AG09309 (cell line): Measurements from ENCODE around the gene ORC1.
A peak's percentile ranks its signal among the peaks of the same experiment; 100 is the strongest.

Experiments
- DNase-seq: peaks from one replicate; pipeline ENCODE4 v3.0.0-alpha.2; 2010; ENCODE audit warnings: low read depth
- H3K4me3 ChIP-seq: 2 replicates; pipeline ENCODE4 v1.5.1; 2011; ENCODE audit warnings: mild to moderate bottlenecking, low read depth, low read length, moderate library complexity; ENCODE audit not compliant: control insufficient read depth
- TF ChIP-seq, protein P1 (sequence below): IDR thresholded peaks from 2 replicates; pipeline ENCODE4 v1.5.1; 2011; ENCODE audit warnings: mild to moderate bottlenecking, low read depth, low read length, inconsistent platforms; ENCODE audit not compliant: insufficient read depth, control insufficient read depth; ENCODE audit errors: missing control alignments

ORC1 gene

DNA sequence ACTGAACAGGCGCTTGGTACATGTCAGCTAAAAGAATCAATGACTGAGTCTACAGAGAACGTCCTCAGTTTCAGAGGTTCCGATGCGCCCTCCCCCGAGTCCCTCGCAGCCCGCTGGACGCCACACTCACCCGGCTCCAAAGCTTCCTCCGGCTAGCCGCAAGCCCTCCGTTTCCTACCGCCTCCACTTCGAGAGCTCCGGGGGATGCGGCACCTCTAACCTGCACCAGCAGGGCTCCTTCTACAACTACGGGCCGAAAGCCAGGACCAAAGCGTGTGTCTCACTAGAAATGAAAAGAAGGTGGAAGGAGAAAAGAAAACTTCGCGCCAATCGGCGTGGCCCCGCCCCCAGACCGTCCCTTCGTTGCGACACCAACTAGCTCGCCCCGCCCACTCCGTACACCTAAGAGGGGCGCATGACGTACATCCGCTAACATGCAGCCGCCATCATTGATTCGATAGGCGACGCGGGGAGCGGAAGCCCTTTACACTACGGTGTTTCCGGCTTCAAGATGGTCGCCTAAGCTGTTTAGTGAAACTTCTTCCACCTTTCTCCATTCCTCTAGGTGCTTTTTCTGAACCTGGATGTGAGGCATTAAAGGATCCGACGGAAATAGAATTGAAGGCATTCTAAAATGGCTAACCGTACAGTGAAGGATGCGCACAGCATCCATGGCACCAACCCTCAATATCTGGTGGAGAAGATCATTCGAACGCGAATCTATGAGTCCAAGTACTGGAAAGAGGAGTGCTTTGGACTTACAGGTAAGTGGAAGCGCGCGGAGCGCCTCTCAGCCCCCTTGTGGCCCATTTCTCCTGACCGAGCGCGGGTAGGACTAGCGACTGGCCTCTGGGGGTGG is at the start of gene ORC1, which contains the start of gene PRPF38A:
ORC1 (minus strand) TSS at position 308 of the 859 bp plus-strand sequence. CDS start 2,200 bp downstream, outside the sequence.
PRPF38A (plus strand) TSS at position 487 of the 859 bp plus-strand sequence; CDS start at position 635, 148 bp downstream.
- H3K4me3 ChIP-seq, result peak within 1 kb of the TSS; percentile 84
- TF ChIP-seq, protein P1, sequence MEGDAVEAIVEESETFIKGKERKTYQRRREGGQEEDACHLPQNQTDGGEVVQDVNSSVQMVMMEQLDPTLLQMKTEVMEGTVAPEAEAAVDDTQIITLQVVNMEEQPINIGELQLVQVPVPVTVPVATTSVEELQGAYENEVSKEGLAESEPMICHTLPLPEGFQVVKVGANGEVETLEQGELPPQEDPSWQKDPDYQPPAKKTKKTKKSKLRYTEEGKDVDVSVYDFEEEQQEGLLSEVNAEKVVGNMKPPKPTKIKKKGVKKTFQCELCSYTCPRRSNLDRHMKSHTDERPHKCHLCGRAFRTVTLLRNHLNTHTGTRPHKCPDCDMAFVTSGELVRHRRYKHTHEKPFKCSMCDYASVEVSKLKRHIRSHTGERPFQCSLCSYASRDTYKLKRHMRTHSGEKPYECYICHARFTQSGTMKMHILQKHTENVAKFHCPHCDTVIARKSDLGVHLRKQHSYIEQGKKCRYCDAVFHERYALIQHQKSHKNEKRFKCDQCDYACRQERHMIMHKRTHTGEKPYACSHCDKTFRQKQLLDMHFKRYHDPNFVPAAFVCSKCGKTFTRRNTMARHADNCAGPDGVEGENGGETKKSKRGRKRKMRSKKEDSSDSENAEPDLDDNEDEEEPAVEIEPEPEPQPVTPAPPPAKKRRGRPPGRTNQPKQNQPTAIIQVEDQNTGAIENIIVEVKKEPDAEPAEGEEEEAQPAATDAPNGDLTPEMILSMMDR, result peak; percentile 63
- DNase-seq, result peak; percentile 82

DNA sequence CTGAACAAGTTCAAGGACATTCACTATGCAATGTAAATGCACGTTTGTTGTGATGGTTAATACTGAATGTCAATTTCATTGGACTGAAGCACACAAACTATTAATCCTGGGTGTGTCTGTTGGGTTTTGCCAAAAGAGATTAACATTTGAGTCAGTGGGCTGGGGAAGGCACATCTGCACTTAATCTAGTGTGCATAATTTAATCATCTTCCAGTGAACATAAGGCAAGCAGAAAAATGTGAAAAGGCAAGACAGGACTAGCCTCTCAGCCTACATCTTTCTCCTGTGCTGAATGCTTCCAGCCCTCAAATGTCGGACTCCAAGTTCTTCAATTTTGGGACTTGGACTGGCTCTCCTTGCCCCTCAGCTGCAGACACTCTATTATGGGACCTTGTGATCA is 40.2 kb upstream of the ORC1 start:
- DNase-seq, result no peak
- TF ChIP-seq, protein P1, result no peak
- no peak overlapping the region for H3K4me3 ChIP-seq

DNA sequence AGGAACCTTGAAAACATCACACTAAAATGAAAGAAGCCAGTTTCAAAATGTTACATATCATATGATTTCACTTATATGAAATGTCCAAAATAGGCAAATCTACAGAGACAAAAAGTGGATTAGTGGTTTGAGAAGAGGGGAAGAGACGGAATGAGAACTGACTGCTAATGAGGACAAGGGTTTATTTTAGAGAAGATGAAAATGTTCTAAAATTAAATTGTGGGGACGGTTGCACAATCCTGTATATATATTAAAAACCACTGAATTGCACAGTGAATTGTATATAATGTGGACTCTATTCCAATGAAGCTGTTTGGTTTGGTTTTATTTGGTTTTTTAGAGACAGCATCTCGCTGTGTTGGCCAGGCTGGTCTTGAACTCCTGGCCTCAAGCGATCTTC is 35.8 kb upstream of the ORC1 start:
- H3K4me3 ChIP-seq, result no peak overlapping the region
- DNase-seq, result no peak
- TF ChIP-seq, protein P1, result no peak

DNA sequence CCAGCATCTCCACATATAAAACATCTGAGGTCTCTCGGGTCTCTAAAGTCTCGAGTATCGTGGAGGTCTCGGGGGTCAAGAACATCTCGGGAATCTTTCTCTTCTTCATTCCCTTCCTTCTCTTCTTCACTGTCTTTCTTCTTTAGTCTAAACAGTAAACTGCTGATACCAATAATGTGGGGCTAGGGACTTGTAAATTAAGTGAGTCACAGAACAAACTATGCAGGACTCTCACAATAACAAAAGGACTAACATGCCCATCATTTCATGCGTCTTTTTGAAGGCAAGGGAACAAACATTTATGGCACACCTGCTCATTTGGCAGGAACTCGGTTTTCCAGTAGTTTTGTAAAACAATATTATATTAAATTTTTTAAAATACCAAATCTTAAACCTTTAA is 32.6 kb upstream of the ORC1 start:
- TF ChIP-seq, protein P1, result no peak
- H3K4me3 ChIP-seq, result no peak overlapping the region
- no peak for DNase-seq

DNA sequence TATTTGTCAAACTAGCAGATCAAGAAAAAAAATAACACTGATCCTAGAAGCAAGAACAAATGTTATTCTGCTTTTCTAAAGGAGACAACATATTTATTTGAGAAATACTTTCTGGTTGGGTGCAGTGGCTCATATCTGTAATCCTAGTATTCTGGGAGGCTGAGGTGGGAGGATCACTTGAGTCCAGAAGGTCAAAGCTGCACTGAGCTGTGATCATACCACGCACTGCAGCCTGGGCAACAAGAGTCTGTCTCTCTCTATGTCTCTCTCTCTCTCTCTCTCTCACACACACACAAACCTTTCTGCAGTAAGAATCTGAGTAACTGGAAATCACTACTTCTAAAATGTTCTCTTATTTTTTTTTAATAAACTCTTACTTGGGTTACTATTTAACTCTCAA is 31.4 kb upstream of the ORC1 start:
- DNase-seq, result no peak
- TF ChIP-seq, protein P1, result no peak

GRCh38 chr1:52435211-52435610 is 31.0 kb upstream of the ORC1 start:
- TF ChIP-seq, protein P1, result no peak
- no peak overlapping the region for H3K4me3 ChIP-seq
- no peak for DNase-seq

More for the DNA sequence above, 31.4 kb upstream of the ORC1 start:
- no peak overlapping the region for H3K4me3 ChIP-seq
